Ishikawa (cell line): Measurements from ENCODE around the gene CCDC15.

ENCODE experiments used
- CEBPB ChIP-seq: IDR thresholded peaks from 2 replicates; pipeline ENCODE4 v1.6.1; 2012
- RAD21 ChIP-seq: IDR thresholded peaks from 2 replicates; pipeline ENCODE4 v1.6.1; 2012; ENCODE audit warnings: low read depth
- YY1 ChIP-seq: IDR thresholded peaks from 2 replicates; pipeline ENCODE4 v1.6.1; 2012; ENCODE audit warnings: low read depth

- TF ChIP-seq YY1 (no peak), CEBPB (no peak), RAD21 (no peak)
Observed at GRCh38 chr11:124930799-124931198, 23.2 kb upstream of the CCDC15 start.
